HG03060 (cell line): ENCODE results near the gene POLDIP3.

ENCODE experiments used
- ATAC-seq: cut with Tn5 transposase; IDR thresholded peaks from one replicate; pipeline ENCODE4 v1.9.1; 2021; ENCODE audit warnings: low read depth, moderate number of reproducible peaks; ENCODE audit not compliant: unreplicated experiment

Gene POLDIP3, protein sequence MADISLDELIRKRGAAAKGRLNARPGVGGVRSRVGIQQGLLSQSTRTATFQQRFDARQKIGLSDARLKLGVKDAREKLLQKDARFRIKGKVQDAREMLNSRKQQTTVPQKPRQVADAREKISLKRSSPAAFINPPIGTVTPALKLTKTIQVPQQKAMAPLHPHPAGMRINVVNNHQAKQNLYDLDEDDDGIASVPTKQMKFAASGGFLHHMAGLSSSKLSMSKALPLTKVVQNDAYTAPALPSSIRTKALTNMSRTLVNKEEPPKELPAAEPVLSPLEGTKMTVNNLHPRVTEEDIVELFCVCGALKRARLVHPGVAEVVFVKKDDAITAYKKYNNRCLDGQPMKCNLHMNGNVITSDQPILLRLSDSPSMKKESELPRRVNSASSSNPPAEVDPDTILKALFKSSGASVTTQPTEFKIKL

DNA sequence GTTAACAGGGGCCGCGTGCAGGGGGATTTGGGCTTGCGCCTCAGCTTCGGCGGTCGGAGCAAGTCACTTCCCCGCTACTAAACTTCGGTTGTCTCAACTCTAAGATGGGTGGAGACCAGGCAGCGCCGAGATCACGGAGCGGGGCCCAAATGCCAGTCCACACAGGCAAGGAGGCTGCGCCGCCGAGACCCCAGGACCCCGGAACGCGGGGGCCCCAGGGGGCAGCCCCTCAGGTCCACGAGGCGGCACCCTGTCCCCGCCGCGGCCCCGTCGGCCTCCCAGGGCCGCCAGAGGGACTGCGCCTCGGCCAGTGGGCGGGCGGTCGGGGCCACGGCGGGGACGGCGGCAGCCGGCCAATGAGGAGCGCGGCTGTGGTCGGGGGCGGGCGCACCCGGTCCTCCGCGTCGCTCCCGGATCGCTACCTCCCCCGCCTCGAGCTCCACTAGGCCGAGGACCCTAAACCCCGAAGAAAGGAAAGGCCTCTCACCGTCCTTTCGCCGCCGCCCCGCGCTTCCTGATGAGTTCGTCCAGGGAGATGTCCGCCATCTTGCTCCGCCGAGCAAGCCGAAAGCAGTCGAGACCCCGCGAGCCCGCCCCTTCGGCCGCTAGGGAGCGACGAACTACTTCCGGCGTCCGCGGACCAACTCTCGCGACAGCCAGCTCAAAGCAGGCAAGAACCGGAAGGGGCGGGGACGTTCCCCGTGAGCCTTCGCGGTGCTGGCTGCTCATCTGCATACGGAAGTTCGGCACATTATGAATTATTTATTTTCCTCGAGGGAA is at the start of gene POLDIP3:
Gene POLDIP3, minus strand, starts transcription at position 572 of the 780 bp plus-strand sequence. Its CDS starts 26 bp downstream, at position 546.
- ATAC-seq = peak; percentile 59

DNA sequence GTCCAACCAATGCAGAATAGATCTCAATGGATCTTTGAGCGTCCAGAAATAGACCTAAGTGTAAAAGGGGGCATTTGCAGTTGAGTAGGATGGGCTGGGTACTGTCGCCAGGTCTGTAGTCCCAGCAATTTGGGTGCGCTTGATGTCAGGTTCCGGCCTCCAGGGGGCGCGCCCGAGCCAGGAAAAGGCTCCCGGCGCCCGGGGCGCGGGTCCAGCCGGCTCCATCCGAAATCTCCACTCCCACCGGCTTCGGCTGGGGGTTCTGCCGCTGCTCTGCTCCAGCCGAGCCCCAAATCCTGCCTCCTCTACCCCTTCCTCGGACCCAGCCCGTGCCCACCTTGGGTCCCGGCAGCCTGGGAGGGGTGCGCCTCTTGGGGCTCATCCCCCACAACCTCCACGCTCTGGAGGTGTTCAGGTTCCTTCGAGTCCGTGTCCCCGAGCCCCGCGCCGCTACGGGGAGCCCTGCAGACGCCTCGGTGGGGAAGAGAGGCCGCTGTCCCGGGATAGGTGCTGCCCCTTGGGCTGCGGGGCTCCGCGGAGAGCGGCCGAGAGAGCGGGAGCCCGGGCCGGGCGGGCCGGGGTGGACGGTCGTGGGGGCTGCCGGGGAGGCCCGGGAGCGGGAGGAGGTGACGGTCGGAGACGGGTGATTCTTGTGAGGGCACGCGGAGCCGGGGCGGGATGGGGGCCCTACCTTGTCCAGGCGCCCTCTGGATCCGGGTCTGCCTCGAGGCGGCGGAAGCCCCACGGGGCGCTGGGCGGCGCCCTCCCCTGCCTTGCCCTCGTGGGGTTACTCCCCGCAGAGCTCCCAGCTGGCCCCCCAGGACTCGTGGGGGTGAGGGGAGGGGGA is 47.5 kb upstream of the POLDIP3 start:
- ATAC-seq = no peak

DNA sequence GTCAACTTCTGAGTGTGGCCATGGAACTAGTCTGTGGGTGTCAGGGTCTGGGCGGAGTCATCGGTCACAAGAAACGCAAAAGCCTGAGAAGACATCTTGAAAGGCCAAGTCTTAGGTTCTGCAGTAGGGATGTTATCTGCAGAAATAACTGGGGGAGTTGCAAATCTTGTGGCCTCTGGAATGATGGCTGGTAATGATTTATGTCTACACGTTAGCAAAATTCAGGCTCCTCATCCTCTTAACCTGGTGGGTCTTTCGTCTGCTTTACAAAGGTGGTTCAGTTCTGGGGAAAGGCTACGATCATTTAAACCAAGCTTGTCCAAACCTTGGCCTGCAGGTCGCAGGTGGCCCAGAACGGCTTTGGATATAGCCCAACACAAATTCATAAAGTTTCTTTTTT is 41.9 kb upstream of the POLDIP3 start:
- no peak for ATAC-seq

DNA sequence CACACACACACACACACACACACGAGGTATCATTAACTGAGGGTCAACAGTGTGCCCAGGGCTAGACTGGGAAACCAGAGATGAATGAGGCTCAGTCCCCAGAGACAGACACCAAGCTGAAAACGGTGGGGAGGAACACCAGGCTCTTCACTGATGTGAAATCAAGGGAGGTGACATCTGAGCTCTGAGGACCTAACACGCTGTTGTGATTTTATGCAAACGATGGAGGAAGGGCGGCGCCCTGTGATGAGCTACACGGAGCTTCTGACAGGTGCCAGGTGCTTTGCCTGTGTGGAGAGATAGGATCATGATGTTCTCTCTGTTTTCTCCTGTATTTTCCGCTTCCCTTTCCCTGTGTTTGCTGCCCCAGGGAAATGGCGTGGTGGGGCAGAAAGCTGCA is 41.0 kb upstream of the POLDIP3 start:
- no peak for ATAC-seq

DNA sequence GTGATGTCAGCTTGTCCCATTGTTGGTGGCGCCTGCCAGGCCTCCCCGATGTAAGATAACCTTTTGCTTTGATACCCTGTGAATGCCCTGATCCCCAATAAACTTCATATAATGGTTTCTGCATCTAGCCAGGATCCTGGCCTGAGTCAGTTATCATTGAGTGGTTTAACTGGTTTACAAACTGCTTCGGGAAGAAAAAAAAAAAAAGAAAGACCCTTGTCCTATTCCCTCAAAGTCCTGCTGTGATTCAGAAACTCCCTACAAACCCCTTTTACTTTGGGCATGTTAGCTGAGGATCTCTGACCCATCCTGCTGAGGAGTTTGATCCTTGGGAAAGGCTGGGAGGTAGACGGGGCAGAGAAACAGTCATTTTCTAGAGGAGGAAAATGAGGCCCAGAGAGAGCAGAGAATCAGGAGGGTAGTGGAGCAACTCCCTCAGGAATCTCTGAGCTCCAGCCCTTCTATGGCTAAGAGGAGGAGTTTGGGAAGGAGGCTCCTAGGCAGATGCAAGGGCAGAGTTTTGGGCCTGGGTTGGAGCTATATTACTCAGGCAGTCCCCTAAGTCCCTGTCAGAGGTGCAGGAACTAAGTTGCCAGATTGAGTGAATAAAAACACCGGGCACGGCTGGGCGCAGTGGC is 39.9 kb upstream of the POLDIP3 start:
- ATAC-seq = no peak

DNA sequence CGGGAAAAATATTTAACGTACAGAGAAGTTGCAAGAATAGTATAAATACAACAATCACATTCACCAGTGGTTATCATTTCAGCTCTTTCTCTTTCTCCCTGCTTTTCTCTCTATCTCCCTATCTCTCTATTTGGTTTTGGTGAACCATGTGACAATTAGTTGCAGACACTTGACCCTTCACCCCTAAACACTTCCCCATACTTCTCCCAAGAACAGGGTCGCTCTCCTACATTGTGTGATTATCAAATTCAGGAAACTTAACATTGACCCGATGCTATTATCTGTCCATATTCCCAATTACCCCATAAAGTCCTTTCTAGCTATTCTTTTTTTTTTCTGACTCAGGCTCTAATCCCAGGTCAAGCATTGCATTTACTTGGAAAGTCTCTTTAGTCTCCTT is 39.3 kb upstream of the POLDIP3 start:
- no peak for ATAC-seq

DNA sequence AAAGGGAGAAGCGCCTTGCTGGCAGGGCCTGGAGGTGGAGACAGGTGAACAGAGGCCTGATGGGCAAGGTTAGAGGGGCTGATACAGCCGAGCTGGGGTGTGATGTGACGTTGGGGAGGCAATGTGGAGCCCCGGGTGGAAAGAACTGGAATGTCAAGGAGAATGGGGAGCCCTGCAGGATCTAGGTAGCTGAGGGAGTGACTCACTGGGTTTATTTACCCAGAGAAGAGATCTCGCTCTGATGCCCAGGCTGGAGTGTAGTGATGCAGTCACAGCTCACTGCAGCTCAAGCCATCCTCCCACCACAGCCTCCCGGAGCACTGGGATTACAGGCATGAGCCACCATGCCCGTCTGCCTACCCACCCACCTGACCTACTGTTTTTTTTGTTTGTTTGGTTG is 36.5 kb upstream of the POLDIP3 start:
- no peak for ATAC-seq

DNA sequence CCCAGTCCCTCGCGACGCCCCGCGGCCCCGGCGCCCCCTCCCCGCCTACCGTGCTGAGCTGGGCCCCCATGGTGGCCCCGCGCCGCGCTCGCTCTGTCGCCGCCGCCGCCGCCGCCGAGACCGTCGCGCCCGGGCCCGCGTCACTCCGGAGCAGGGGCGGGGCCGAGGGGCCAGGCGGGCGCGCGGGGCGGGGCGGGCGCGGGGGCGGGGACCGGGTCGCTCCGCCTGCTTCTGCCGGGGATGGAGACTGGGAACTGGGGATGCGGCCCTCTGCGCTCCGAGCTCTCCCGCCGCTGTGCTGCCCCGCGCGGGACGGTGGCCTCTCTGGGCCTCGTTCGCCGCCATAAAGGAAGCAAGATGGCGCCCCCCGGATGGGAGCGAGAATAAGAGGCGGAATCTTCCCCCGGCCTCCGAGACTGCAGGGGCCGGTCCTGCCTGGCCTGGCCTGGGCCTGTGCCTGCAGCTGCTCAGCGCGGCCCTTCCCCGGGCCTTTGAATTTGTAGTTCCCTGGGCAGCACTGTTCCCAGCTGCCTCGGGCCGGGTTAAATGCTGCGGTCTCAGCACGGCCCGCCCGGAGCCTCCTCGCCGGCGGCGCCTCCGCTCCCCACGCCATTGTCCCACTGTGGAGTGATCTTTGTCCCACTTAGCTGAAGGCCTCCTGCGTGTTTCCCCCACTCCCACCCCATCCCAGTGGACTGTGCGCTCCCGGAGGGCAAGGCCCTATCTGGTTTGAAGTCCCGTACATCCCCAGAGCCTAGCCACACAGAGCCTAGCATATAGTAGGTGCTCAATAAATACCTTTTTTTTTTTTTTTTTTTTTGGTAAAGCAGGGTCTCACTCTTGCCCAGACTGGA is 34.8 kb upstream of the POLDIP3 start, which contains the start of gene CYB5R3:
Gene CYB5R3, minus strand, starts transcription at position 147 of the 854 bp plus-strand sequence. Its CDS starts 77 bp downstream, at position 70.
- no peak for ATAC-seq

DNA sequence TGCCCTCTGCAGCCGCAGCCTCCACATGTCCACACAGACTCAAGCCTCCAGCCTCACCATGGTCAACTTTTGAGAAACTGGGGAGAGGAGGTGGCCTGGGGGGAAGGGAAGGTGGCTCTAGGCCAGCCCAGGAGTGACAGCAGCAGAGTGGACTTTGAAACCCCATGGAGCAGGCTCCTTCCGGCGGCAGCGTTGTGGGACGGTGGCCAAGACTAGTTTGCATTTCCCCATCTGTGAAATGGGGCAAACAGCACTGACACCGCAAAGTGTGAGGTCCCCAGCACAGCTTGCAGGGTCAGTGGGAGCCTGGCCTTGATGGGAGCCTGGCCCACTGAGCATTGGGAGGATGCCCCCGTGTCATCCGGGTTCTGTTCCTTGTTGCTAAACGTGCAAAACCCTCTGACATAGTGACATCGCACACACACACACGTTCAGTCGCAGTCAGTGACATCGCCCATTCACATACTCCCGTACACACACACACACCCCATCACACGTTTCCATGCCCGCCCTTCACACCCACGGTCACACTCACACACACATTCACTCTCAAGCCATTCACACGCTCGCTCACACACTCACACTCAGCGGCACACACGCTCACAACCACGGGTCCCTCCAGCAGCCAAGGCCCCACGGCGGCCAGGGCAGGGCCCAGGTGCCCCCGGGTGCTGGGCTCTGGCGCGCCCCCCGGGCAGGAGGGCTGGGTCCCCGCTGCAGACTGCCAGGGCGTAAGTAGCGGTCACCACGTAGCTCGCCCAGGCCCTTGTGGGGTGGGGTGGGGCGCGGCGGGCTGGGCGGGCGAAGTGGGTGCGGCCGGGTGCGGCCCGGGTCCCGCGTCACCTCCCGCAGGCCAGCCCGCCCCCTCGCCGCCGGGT is 33.9 kb upstream of the POLDIP3 start:
- ATAC-seq = no peak

DNA sequence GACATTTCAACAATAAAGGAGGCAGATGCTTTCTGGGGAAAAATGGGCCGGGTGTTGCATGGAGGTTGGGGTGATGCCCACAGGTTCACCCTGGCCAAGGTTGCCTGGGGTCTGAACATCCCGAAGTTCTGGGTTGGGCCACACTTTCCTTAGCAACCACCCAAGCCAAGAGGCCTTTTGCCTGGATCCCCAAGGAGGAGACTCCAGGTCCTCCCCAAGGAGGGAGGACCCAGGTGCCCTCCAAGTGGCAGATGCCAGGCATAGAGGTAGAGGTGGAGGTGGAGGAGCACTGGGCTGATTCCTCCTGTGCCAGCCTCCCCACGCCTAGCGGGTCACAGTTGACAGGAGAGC is 33.3 kb upstream of the POLDIP3 start:
- ATAC-seq = no peak

DNA sequence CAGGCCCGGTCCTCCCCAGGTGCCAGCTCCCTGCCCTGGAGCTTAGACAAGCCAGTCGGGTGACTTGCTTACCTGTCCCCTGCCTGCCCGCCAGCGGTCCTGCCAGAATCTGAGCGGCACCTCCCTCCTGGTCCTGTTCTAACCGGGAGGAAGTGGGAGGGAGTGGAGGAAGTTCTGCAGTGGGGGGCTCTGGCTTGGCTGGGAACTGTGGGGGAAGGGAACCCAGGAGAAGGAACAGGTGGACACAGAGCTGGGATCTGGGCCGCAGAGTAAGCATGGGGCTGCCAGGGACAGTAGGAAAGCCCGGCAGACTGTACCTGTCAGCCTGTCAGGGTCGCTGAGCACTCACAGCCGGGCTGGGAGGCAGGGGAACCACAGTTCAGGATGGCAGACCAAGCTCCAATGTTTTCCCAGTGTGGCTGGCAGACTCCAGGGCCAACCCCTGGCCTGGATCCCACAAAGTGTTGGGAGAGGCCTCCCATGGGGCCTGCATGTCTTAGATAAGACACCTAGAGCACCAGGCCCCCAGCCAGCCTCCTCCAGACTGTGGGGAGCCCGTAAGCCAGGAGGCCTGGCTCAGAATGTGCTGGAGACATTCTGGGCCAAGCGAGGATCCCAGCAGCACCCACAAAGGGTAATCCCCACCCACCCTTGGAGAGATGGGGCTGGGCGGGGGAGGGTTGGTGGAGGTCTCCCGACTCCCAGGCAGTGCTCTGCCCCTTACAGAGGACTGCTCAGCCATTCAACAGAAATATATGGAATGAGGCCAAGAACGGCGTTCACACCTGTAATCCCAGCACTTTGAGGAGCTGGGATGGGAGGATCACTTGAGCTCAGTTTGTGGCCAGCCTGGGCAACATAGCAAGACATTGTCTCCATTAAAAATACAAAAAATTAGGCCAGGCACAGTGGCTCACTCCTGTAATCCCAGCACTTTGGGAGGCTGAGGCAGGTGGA is 32.2 kb upstream of the POLDIP3 start:
- no peak for ATAC-seq

DNA sequence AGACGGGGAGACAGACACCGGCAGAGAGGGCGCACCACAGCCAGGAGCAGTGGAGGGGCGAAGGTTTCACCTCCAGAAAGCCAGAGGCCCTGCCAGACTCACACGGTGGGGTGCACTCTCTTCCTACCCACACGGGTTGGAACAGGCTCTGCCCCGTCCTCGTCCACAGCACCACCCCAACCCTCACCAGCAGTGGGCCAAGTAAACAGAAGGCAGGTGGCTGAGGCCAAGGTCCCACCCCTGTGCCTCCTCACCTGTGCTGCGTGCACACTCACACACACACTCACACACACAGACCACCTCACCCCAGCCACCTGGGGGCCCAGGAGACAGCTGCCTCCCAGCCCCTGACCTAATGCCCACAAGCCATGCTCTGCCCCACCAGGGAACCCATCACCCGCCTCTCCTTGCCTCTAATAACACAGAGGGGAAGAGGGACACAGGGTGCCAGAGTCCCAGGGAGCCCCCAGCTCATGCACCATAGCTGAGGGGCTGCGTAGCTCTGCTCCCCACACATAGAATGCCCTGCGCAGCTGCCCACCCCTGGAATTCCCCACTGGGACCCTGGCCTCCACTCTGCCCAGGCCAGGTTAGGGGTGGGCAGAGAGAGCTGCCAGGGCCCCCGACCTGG is 31.4 kb upstream of the POLDIP3 start:
- ATAC-seq = no peak

DNA sequence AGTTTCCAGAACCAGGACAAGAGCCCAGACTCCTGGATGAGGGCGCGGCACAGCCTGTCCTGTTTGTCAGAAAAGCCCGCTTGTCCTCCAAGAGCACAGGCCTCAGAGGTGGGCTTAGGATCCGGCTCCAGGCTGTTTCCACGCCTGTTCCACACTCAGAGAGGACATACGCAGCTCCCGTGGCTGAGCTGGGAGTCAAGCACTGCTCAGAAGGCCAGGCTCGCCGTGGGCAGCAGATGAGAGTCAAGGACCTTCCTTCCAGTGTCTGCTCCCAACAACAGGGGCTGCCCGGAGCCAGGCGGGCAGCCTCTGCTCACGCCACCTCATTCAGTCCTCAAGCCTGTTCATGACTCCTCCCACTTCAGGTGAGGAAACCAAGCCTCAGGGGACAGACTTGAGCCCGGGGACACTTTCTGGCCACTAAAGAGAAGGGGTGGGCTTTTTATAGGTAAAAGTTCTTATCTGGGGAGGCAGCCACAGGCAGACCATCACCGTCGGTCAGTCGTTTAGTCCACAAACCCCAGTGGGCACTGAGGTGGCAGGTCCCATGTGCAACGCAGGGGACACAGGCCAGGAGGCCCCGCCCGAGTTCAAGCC is 30.8 kb upstream of the POLDIP3 start:
- no peak for ATAC-seq

DNA sequence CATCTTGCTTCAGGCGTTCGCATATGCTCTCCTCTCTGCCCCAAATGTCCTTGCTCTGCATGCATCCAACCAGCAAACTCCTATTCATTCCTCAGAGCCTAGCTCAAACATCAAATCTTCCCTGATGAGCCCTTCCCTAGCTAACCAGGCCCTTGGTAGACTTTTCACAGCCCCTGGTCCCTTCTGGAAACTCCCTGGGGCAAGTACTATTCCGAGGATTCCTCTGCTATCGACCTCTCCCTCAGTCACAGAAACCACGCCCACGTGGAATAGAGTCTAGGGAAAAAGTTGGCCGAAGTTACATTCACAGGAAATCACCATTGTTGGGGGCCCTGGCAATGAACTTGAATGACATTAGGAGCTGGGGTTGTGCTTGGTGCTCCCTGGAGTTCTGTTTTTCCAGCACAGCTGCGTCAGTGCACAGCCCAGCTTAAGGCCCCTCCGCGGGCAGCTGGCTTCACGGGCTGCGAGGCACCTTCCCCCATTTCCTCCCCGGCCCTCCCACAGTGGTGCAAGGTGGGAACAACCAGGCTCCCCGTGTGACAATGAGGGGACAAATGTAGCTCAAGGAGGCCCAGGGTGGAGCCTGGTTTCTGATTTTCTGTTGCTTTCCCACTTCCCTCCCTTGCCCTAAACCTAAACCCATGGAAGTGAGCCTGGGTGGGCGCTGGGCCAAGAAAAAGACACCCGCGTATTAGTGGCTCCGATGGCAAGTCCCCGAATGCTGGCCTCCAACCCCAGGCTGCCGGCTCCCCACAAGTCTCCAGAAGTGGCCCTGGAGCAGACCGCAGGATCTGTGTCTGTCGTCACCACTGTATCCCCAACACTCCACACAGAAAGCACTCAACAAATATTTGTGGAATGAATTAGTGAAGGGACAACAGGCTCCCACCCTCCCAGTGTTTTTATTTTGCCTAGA is 30.0 kb upstream of the POLDIP3 start:
- no peak for ATAC-seq

DNA sequence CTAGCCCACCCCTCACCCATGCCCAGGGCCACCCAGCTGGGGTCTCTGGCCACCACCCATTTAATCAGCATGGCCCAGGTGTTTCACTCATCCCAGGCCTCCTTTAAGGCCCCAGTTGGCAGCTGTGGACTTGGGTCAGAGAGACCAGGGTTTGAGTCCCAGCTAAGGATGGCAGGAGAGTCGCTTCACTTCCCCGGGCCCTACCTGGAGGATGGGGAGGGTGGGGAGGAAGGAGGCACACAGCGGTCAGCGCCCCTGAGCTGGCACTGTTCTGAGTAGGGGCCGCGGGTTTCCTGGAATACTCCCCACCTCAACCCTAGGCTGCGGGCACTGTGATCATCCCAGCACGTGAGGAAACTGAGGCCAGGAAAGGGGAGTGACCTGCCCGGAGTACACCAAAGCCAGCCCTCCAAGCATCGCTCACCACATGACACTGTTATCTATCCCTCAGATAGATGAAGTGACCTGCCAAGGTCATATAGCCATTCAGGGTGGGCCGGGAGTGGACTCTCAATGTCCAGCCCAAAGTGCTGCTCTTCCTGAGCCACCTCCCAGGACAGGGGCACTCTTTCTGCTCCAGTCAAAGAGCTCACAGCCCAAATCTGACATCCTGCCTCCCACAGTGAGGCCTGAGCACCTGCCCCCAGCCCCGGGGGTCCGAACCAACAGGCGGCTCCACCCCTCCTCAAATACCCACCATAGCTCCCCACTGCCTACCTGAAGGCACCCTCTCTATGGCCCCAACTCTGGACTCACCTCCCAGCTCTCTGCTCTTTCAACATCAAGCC is 29.1 kb upstream of the POLDIP3 start:
- ATAC-seq = no peak
